Prostate gland (tissue), 2 donors: Measurements from ENCODE around the gene SCLT1.

Source experiments
- CTCF ChIP-seq, 4 experiments: fragments of 200-600 bp in 2 of 4; fragments of 450-650 bp in 2 of 4; sonication (generic) in 2 of 4; IDR thresholded peaks; 1 replicate in 3 of 4; 2 replicates in 1 of 4; pipeline ENCODE4 v1.5.1; 2016 to 2019; ENCODE audit warnings: antibody characterized with exemption in 4 of 4, mild to moderate bottlenecking in 2 of 4, moderate library complexity in 2 of 4
- POLR2A ChIP-seq: fragments of 450-650 bp; IDR thresholded peaks from one replicate; pipeline ENCODE4 v1.6.1; 2016; ENCODE audit warnings: antibody characterized with exemption, mild to moderate bottlenecking
- POLR2AphosphoS5 ChIP-seq: sonication (generic); formaldehyde crosslinking; IDR thresholded peaks from one replicate; pipeline ENCODE4 v1.6.1; 2017; ENCODE audit warnings: antibody characterized with exemption

GRCh38 chr4:128848461-128848860 lies 244.9 kb downstream of the SCLT1 start:
- no peak for TF ChIP-seq CTCF (IDR thresholded peaks at IDR 0.05)
- no peak for TF ChIP-seq POLR2A
- TF ChIP-seq POLR2AphosphoS5: no peak
